GM23338 (cell line): Measurements from ENCODE around the gene GNG10. TPM values are rescaled to one million over a fixed set of nuclear protein-coding genes. Genes with fewer than 3 reads are reported as not detected.

Experiments used
- ATAC-seq: fragments of 200-7000 bp; cut with Tn5 transposase; 3 replicates; pipeline ENCODE4 v1.9.1; 2020
- DNase-seq: peaks from one replicate; pipeline ENCODE4 v3.0.0-alpha.2; 2015; ENCODE audit warnings: low spot score
- H2AFZ ChIP-seq: fragments of 200-600 bp; sonication (generic); 2 replicates; pipeline ENCODE4 v1.8.0; 2016; ENCODE audit warnings: antibody characterized with exemption, mild to moderate bottlenecking, moderate library complexity
- H3F3A ChIP-seq: fragments of 200-600 bp; sonication (generic); replicated peaks from 2 replicates; pipeline ENCODE4 v1.8.0; 2017; ENCODE audit warnings: antibody characterized with exemption, mixed run types, low read depth
- H3K27ac ChIP-seq: fragments of 200-600 bp; sonication (generic); 2 replicates; pipeline ENCODE4 v1.6.1; 2016; ENCODE audit warnings: low read depth
- H3K27me3 ChIP-seq: fragments of 200-600 bp; sonication (generic); 2 replicates; pipeline ENCODE4 v1.8.0; 2016; ENCODE audit warnings: mild to moderate bottlenecking, mixed run types, moderate library complexity; ENCODE audit not compliant: insufficient read depth
- H3K36me3 ChIP-seq: fragments of 200-600 bp; sonication (generic); 2 replicates; pipeline ENCODE4 v1.8.0; 2016; ENCODE audit warnings: mild to moderate bottlenecking; ENCODE audit not compliant: insufficient read depth
- H3K4me1 ChIP-seq: fragments of 200-600 bp; sonication (generic); 2 replicates; pipeline ENCODE4 v1.8.0; 2016; ENCODE audit warnings: mild to moderate bottlenecking, moderate library complexity; ENCODE audit not compliant: insufficient read depth
- H3K4me2 ChIP-seq: fragments of 200-600 bp; sonication (generic); 2 replicates; pipeline ENCODE4 v1.7.1; 2017; ENCODE audit warnings: mixed run types
- H3K4me3 ChIP-seq: fragments of 200-600 bp; sonication (generic); 2 replicates; pipeline ENCODE4 v1.6.1; 2016; ENCODE audit warnings: mixed run types
- H3K79me2 ChIP-seq: fragments of 200-600 bp; sonication (generic); replicated peaks from 2 replicates; pipeline ENCODE4 v1.8.0; 2017; ENCODE audit warnings: mild to moderate bottlenecking; ENCODE audit not compliant: insufficient read depth
- H3K9me2 ChIP-seq: fragments of 200-600 bp; sonication (generic); 2 replicates; pipeline ENCODE4 v1.8.0; 2017; ENCODE audit not compliant: insufficient read depth
- H4K20me1 ChIP-seq: fragments of 200-600 bp; sonication (generic); replicated peaks from 2 replicates; pipeline ENCODE4 v1.8.0; 2017; ENCODE audit warnings: mild to moderate bottlenecking; ENCODE audit not compliant: insufficient read depth
- H3K27ac Mint-ChIP-seq: 2 replicates; pipeline ENCODE4 v1.8.0; 2020; ENCODE audit warnings: inconsistent platforms, mild to moderate bottlenecking, moderate library complexity, mixed read lengths
- H3K27me3 Mint-ChIP-seq: 3 replicates; pipeline ENCODE4 v1.8.0; 2022; ENCODE audit warnings: low read depth, mild to moderate bottlenecking, moderate library complexity, mixed read lengths, inconsistent platforms; ENCODE audit not compliant: insufficient read depth, poor library complexity
- H3K36me3 Mint-ChIP-seq: 3 replicates; pipeline ENCODE4 v1.8.0; 2021; ENCODE audit warnings: low read depth, mild to moderate bottlenecking, inconsistent platforms, moderate library complexity, mixed read lengths
- H3K4me1 Mint-ChIP-seq: 3 replicates; pipeline ENCODE4 v1.8.0; 2020; ENCODE audit warnings: mild to moderate bottlenecking, inconsistent platforms, mixed read lengths
- H3K4me3 Mint-ChIP-seq: 3 replicates; pipeline ENCODE4 v1.8.0; 2021; ENCODE audit warnings: moderate library complexity, mild to moderate bottlenecking, inconsistent platforms, mixed read lengths
- H3K9me3 Mint-ChIP-seq: 3 replicates; pipeline ENCODE4 v1.8.0; 2020; ENCODE audit warnings: moderate library complexity, mild to moderate bottlenecking, inconsistent platforms, mixed read lengths
- CREB1 ChIP-seq: fragments of 250-450 bp; sonication (Bioruptor Pico); IDR thresholded peaks from 2 replicates; pipeline ENCODE4 v1.5.0; 2020; ENCODE audit warnings: low read depth, mild to moderate bottlenecking, moderate library complexity
- EZH2 ChIP-seq: fragments of 200-600 bp; sonication (generic); IDR thresholded peaks from one replicate; pipeline ENCODE4 v1.8.0; 2017; ENCODE audit warnings: antibody characterized with exemption, mild to moderate bottlenecking, low read depth; ENCODE audit not compliant: unreplicated experiment
- EZH2phosphoT487 ChIP-seq: fragments of 200-600 bp; sonication (generic); IDR thresholded peaks from one replicate; pipeline ENCODE4 v1.8.1; 2018; ENCODE audit warnings: antibody characterized with exemption; ENCODE audit not compliant: unreplicated experiment
- NANOG ChIP-seq: IDR thresholded peaks from 2 replicates; pipeline ENCODE4 v1.6.1; 2016; ENCODE audit warnings: antibody characterized with exemption, borderline replicate concordance
- POLR2AphosphoS5 ChIP-seq: IDR thresholded peaks from 2 replicates; pipeline ENCODE4 v1.6.1; 2016; ENCODE audit warnings: antibody characterized with exemption, low read depth
- STAT1 ChIP-seq: IDR thresholded peaks from one replicate; pipeline ENCODE4 v1.6.1; 2016; ENCODE audit warnings: antibody characterized with exemption; ENCODE audit not compliant: unreplicated experiment
- ZNF114 ChIP-seq: fragments of 250-450 bp; sonication (Bioruptor Pico); IDR thresholded peaks from 2 replicates; pipeline ENCODE4 v1.5.0; 2020; ENCODE audit warnings: mild to moderate bottlenecking, moderate library complexity
- polyA plus RNA-seq: library from polyadenylated mRNA; unstranded; fragments of >200 nt; fragmentation: Nextera tagmentation; extraction: Ambion mirVana; gene quantifications from 2 replicates; pipeline ENCODE4 v1.2.1, GENCODE V29; 2016
- total RNA-seq: library from RNA; depleted of rRNA; stranded (reverse); fragments of >200 nt; shearing (Covaris generic); gene quantifications from 2 replicates; pipeline ENCODE4 v1.2.3, GENCODE V29; 2014
- TF ChIP-seq, protein P1 (sequence below): fragments of 250-450 bp; sonication (Bioruptor Pico); IDR thresholded peaks from 2 replicates; pipeline ENCODE4 v1.5.0; 2020; ENCODE audit warnings: mild to moderate bottlenecking, moderate library complexity
- TF ChIP-seq, protein P2 (sequence below), 2 experiments: fragments of 200-600 bp in 1 of 2; sonication (generic) in 1 of 2; conservative IDR thresholded peaks; 2 replicates each; pipeline versions ENCODE4 v1.5.1 to v1.6.1; 2016 to 2017; ENCODE audit warnings: antibody characterized with exemption in 2 of 2, low read depth in 2 of 2, mild to moderate bottlenecking in 2 of 2, moderate library complexity in 1 of 2
- TF ChIP-seq, protein P3 (sequence below): IDR thresholded peaks from one replicate; pipeline ENCODE4 v1.6.1; 2018; ENCODE audit warnings: antibody characterized with exemption; ENCODE audit not compliant: unreplicated experiment

Gene GNG10
- total and polyA plus RNA-seq, 2 experiments from 2014 or later = 49.9 to 61.2 TPM

DNA sequence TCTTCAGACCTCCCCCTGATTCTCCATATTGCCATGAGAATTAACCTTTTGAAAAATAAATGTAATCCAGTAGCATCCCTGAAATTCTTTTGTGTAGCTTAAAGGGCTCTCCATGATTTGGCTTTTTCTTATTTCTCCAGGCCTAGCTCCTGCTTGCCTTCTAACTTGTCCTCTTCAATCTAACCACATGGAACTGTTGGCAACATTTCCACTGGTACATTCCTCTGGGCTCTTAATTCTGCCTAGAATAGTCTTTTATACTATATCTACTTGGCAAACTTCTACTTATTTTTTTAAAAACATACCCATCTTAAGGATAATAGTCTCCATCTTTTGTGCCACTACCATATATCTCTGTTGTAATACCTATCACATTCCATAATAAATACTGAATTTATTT lies 54.1 kb downstream of the GNG10 start:
- TF ChIP-seq STAT1 (no peak), ZNF114 (CRISPR knock-in tag) (no peak), EZH2 (no peak)
- TF ChIP-seq, protein P1, sequence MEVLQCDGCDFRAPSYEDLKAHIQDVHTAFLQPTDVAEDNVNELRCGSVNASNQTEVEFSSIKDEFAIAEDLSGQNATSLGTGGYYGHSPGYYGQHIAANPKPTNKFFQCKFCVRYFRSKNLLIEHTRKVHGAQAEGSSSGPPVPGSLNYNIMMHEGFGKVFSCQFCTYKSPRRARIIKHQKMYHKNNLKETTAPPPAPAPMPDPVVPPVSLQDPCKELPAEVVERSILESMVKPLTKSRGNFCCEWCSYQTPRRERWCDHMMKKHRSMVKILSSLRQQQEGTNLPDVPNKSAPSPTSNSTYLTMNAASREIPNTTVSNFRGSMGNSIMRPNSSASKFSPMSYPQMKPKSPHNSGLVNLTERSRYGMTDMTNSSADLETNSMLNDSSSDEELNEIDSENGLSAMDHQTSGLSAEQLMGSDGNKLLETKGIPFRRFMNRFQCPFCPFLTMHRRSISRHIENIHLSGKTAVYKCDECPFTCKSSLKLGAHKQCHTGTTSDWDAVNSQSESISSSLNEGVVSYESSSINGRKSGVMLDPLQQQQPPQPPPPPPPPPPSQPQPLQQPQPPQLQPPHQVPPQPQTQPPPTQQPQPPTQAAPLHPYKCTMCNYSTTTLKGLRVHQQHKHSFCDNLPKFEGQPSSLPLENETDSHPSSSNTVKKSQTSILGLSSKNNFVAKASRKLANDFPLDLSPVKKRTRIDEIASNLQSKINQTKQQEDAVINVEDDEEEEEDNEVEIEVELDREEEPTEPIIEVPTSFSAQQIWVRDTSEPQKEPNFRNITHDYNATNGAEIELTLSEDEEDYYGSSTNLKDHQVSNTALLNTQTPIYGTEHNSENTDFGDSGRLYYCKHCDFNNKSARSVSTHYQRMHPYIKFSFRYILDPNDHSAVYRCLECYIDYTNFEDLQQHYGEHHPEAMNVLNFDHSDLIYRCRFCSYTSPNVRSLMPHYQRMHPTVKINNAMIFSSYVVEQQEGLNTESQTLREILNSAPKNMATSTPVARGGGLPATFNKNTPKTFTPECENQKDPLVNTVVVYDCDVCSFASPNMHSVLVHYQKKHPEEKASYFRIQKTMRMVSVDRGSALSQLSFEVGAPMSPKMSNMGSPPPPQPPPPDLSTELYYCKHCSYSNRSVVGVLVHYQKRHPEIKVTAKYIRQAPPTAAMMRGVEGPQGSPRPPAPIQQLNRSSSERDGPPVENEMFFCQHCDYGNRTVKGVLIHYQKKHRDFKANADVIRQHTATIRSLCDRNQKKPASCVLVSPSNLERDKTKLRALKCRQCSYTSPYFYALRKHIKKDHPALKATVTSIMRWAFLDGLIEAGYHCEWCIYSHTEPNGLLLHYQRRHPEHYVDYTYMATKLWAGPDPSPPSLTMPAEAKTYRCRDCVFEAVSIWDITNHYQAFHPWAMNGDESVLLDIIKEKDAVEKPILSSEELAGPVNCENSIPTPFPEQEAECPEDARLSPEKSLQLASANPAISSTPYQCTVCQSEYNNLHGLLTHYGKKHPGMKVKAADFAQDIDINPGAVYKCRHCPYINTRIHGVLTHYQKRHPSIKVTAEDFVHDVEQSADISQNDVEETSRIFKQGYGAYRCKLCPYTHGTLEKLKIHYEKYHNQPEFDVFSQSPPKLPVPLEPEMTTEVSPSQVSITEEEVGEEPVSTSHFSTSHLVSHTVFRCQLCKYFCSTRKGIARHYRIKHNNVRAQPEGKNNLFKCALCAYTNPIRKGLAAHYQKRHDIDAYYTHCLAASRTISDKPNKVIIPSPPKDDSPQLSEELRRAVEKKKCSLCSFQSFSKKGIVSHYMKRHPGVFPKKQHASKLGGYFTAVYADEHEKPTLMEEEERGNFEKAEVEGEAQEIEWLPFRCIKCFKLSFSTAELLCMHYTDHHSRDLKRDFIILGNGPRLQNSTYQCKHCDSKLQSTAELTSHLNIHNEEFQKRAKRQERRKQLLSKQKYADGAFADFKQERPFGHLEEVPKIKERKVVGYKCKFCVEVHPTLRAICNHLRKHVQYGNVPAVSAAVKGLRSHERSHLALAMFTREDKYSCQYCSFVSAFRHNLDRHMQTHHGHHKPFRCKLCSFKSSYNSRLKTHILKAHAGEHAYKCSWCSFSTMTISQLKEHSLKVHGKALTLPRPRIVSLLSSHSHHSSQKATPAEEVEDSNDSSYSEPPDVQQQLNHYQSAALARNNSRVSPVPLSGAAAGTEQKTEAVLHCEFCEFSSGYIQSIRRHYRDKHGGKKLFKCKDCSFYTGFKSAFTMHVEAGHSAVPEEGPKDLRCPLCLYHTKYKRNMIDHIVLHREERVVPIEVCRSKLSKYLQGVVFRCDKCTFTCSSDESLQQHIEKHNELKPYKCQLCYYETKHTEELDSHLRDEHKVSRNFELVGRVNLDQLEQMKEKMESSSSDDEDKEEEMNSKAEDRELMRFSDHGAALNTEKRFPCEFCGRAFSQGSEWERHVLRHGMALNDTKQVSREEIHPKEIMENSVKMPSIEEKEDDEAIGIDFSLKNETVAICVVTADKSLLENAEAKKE (CRISPR knock-in tag) = no peak
- no peaks in the 10 kb centered on the region for H3F3A ChIP-seq
- no peak overlapping the region for H3K4me3 Mint-ChIP-seq
- H3K27me3 Mint-ChIP-seq = peaks cover 2% of the 10 kb centered on the region
- H3K9me3 Mint-ChIP-seq = no peaks in the 10 kb centered on the region
- no peaks in the 10 kb centered on the region for H3K36me3 ChIP-seq
- H3K36me3 Mint-ChIP-seq = no peaks in the 10 kb centered on the region
- DNase-seq = no peak
- H3K9me2 ChIP-seq = no peaks in the 10 kb centered on the region
- ATAC-seq = no peak
- no peaks in the 10 kb centered on the region for H3K79me2 ChIP-seq
- no peak overlapping the region for H3K27ac ChIP-seq
- no peaks in the 10 kb centered on the region for H3K4me1 ChIP-seq
- no peak overlapping the region for H3K4me3 ChIP-seq
- no peak overlapping the region for H3K4me2 ChIP-seq
- H4K20me1 ChIP-seq = no peaks in the 10 kb centered on the region
- peaks cover 7% of the 10 kb centered on the region; the same call in 2 of the 3 replicates for H3K4me1 Mint-ChIP-seq
- H3K27me3 ChIP-seq = no peaks in the 10 kb centered on the region
- no peak overlapping the region for H3K27ac Mint-ChIP-seq
- H2AFZ ChIP-seq = no peak overlapping the region

DNA sequence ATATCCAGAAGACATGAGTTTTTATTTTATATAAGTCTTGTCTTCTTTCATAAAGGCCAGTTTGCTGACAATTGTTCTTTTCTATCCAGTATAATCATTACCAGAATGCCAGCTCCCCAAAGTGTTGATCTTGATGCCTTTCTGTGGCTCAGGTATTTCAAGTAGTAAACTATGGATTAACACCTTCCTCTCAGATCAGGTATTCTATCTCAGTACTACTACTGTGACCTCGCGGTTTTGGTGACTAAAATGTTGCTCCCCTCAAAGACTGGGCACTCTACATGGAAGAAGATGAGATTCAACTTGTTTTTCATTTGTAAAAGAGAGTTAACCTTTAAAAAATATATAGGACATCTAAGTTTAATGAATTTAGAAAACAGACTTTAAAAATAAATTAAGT lies 58.1 kb downstream of the GNG10 start:
- Histone ChIP-seq H3K27me3 (no peaks in the 10 kb centered on the region), H3F3A (no peaks in the 10 kb centered on the region), H3K4me3 (no peak overlapping the region), H3K4me2 (no peak overlapping the region), H3K9me2 (no peaks in the 10 kb centered on the region), H3K36me3 (no peaks in the 10 kb centered on the region), H4K20me1 (no peaks in the 10 kb centered on the region), H2AFZ (no peak overlapping the region), H3K4me1 (no peaks in the 10 kb centered on the region), H3K79me2 (no peaks in the 10 kb centered on the region), H3K27ac (no peak overlapping the region)
- Mint-ChIP-seq H3K4me3 (no peak overlapping the region), H3K27ac (no peak overlapping the region), H3K27me3 (peaks cover 2% of the 10 kb centered on the region), H3K9me3 (no peaks in the 10 kb centered on the region), H3K4me1 (peaks cover 7% of the 10 kb centered on the region; the same call in 2 of the 3 replicates), H3K36me3 (no peaks in the 10 kb centered on the region)
- ATAC-seq (no peak), DNase-seq (no peak)
- TF ChIP-seq POLR2AphosphoS5 = no peak
- TF ChIP-seq, protein P2, sequence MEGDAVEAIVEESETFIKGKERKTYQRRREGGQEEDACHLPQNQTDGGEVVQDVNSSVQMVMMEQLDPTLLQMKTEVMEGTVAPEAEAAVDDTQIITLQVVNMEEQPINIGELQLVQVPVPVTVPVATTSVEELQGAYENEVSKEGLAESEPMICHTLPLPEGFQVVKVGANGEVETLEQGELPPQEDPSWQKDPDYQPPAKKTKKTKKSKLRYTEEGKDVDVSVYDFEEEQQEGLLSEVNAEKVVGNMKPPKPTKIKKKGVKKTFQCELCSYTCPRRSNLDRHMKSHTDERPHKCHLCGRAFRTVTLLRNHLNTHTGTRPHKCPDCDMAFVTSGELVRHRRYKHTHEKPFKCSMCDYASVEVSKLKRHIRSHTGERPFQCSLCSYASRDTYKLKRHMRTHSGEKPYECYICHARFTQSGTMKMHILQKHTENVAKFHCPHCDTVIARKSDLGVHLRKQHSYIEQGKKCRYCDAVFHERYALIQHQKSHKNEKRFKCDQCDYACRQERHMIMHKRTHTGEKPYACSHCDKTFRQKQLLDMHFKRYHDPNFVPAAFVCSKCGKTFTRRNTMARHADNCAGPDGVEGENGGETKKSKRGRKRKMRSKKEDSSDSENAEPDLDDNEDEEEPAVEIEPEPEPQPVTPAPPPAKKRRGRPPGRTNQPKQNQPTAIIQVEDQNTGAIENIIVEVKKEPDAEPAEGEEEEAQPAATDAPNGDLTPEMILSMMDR (conservative IDR thresholded peaks at IDR 0.05; ENCODE audit: low read depth in 2 of 2) = no peak
- TF ChIP-seq, protein P3, sequence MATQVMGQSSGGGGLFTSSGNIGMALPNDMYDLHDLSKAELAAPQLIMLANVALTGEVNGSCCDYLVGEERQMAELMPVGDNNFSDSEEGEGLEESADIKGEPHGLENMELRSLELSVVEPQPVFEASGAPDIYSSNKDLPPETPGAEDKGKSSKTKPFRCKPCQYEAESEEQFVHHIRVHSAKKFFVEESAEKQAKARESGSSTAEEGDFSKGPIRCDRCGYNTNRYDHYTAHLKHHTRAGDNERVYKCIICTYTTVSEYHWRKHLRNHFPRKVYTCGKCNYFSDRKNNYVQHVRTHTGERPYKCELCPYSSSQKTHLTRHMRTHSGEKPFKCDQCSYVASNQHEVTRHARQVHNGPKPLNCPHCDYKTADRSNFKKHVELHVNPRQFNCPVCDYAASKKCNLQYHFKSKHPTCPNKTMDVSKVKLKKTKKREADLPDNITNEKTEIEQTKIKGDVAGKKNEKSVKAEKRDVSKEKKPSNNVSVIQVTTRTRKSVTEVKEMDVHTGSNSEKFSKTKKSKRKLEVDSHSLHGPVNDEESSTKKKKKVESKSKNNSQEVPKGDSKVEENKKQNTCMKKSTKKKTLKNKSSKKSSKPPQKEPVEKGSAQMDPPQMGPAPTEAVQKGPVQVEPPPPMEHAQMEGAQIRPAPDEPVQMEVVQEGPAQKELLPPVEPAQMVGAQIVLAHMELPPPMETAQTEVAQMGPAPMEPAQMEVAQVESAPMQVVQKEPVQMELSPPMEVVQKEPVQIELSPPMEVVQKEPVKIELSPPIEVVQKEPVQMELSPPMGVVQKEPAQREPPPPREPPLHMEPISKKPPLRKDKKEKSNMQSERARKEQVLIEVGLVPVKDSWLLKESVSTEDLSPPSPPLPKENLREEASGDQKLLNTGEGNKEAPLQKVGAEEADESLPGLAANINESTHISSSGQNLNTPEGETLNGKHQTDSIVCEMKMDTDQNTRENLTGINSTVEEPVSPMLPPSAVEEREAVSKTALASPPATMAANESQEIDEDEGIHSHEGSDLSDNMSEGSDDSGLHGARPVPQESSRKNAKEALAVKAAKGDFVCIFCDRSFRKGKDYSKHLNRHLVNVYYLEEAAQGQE = no peak
- TF ChIP-seq ZNF114 (CRISPR knock-in tag) = no peak
- TF ChIP-seq NANOG = no peak
- no peak for TF ChIP-seq CREB1 (CRISPR knock-in tag)
- TF ChIP-seq EZH2phosphoT487 = no peak
- no peak for TF ChIP-seq EZH2
